A549 (cell line): ENCODE results near the gene TRAF3. TPM values are rescaled to one million over a fixed set of nuclear protein-coding genes. Genes with fewer than 3 reads are reported as not detected.
A peak's percentile ranks its signal among the peaks of the same experiment; 100 is the strongest.

Source experiments
- ATAC-seq, 2 experiments: fragments of 200-7000 bp in 1 of 2; fragments of >200 bp in 1 of 2; cut with Nextera tagmentation in 1 of 2; cut with Tn5 transposase in 1 of 2; 3 replicates each; pipeline versions ENCODE4 v1.8.0 to v1.9.1; 2018 to 2020; ENCODE audit warnings: mild to moderate bottlenecking in 1 of 2, moderate library complexity in 1 of 2
- CTCF ChIA-PET: fragments of 300-600 bp; sonication (Branson Sonifier 250); formaldehyde crosslinking; extraction: SDS; loops from one replicate; lab custom pipeline; 2021; ENCODE audit warnings: antibody characterized with exemption, inconsistent platforms; lab: Yijun Ruan, JAX
- POLR2A ChIA-PET: fragments of 350-600 bp; formaldehyde crosslinking; extraction: SDS; loops from one replicate; lab custom pipeline; 2021; ENCODE audit warnings: antibody characterized with exemption, inconsistent platforms; lab: Yijun Ruan, JAX
- DNase-seq, 2 experiments: peaks; one replicate each; pipeline versions ENCODE4 v3.0.0 to v3.0.0-alpha.2; 2011 to 2016; ENCODE audit warnings: low read depth in 1 of 2, low spot score in 1 of 2
- FAIRE-seq: peaks from 2 replicates; lab custom pipeline; 2011; peaks lifted over from hg19 to GRCh38; lab: Jason Lieb, UNC
- H3K27ac ChIP-seq, 2 experiments: fragments of >200 bp; sonication (Bioruptor Twin); formaldehyde crosslinking; 3 replicates each; pipeline ENCODE4 v1.5.1; 2016 to 2017
- H3K4me1 ChIP-seq: fragments of >200 bp; sonication (Bioruptor Twin); formaldehyde crosslinking; 3 replicates; pipeline ENCODE4 v1.6.1; 2016
- H3K4me2 ChIP-seq: fragments of >200 bp; sonication (Bioruptor Twin); formaldehyde crosslinking; 3 replicates; pipeline ENCODE4 v1.6.1; 2016
- H3K4me3 ChIP-seq: fragments of >200 bp; sonication (Bioruptor Twin); formaldehyde crosslinking; 3 replicates; pipeline ENCODE4 v1.5.1; 2016
- H3K9me3 ChIP-seq: fragments of >200 bp; sonication (Bioruptor Twin); formaldehyde crosslinking; 3 replicates; pipeline ENCODE4 v1.6.1; 2016
- ATOH8 ChIP-seq: fragments of 250-450 bp; sonication (Bioruptor Pico); IDR thresholded peaks from 2 replicates; pipeline ENCODE4 v1.5.0; 2020; ENCODE audit warnings: low read depth, mild to moderate bottlenecking, moderate library complexity
- CBX2 ChIP-seq: fragments of 200-600 bp; sonication (generic); IDR thresholded peaks from 2 replicates; pipeline ENCODE4 v1.6.1; 2016; ENCODE audit warnings: low read depth, mild to moderate bottlenecking, borderline replicate concordance
- CEBPB ChIP-seq, 2 experiments: fragments of >200 bp in 1 of 2; sonication (Bioruptor Twin) in 1 of 2; formaldehyde crosslinking in 1 of 2; IDR thresholded peaks; 2 replicates each; pipeline ENCODE4 v1.6.1; 2012 to 2016
- CHD2 ChIP-seq: fragments of 150-350 bp; IDR thresholded peaks from 2 replicates; pipeline ENCODE4 v1.6.1; 2014; ENCODE audit warnings: low read length; ENCODE audit not compliant: partially characterized antibody
- CHD4 ChIP-seq: fragments of 200-600 bp; sonication (generic); IDR thresholded peaks from 2 replicates; pipeline ENCODE4 v1.6.1; 2016; ENCODE audit warnings: antibody characterized with exemption, mild to moderate bottlenecking, borderline replicate concordance
- E2F6 ChIP-seq: IDR thresholded peaks from 2 replicates; pipeline ENCODE4 v1.6.1; 2012; ENCODE audit warnings: low read depth, borderline replicate concordance
- EHF ChIP-seq: fragments of 250-450 bp; sonication (Bioruptor Pico); IDR thresholded peaks from 2 replicates; pipeline ENCODE4 v1.5.0; 2020; ENCODE audit warnings: mild to moderate bottlenecking
- ESRRA ChIP-seq: fragments of 150-350 bp; IDR thresholded peaks from 2 replicates; pipeline ENCODE4 v1.6.1; 2014; ENCODE audit warnings: mild to moderate bottlenecking, low read length, borderline replicate concordance
- GATA3 ChIP-seq: IDR thresholded peaks from 2 replicates; pipeline ENCODE4 v1.6.1; 2012; ENCODE audit warnings: borderline replicate concordance
- HDAC2 ChIP-seq: fragments of 200-600 bp; sonication (generic); IDR thresholded peaks from 2 replicates; pipeline ENCODE4 v1.6.1; 2016
- HES2 ChIP-seq: fragments of >200 bp; sonication (Bioruptor Twin); formaldehyde crosslinking; IDR thresholded peaks from 2 replicates; pipeline ENCODE4 v1.6.1; 2016
- HMGXB4 ChIP-seq: fragments of 250-450 bp; sonication (Bioruptor Pico); IDR thresholded peaks from 2 replicates; pipeline ENCODE4 v1.5.0; 2021; ENCODE audit warnings: mild to moderate bottlenecking, moderate library complexity, borderline replicate concordance
- HOXA7 ChIP-seq: fragments of 250-450 bp; sonication (Bioruptor Pico); IDR thresholded peaks from 2 replicates; pipeline ENCODE4 v1.5.0; 2020; ENCODE audit warnings: mild to moderate bottlenecking, moderate library complexity
- HOXB5 ChIP-seq: fragments of 250-450 bp; sonication (Bioruptor Pico); IDR thresholded peaks from 2 replicates; pipeline ENCODE4 v1.5.0; 2020; ENCODE audit warnings: mild to moderate bottlenecking, moderate library complexity
- JUNB ChIP-seq: fragments of >200 bp; sonication (Bioruptor Twin); formaldehyde crosslinking; IDR thresholded peaks from 2 replicates; pipeline ENCODE4 v1.6.1; 2016
- KDM1A ChIP-seq: fragments of 200-600 bp; sonication (generic); IDR thresholded peaks from 2 replicates; pipeline ENCODE4 v1.6.1; 2016; ENCODE audit warnings: low read depth, mild to moderate bottlenecking
- MAFK ChIP-seq: fragments of 450-650 bp; IDR thresholded peaks from 2 replicates; pipeline ENCODE4 v1.6.1; 2014; ENCODE audit not compliant: partially characterized antibody
- NFE2L2 ChIP-seq: fragments of 150-350 bp; conservative IDR thresholded peaks from 2 replicates; pipeline ENCODE4 v1.6.1; 2014; ENCODE audit warnings: low read length
- NPAS2 ChIP-seq: fragments of 250-450 bp; sonication (Bioruptor Pico); IDR thresholded peaks from 2 replicates; pipeline ENCODE4 v1.8.0; 2022; ENCODE audit warnings: mild to moderate bottlenecking, moderate library complexity, borderline replicate concordance
- NR3C1 ChIP-seq: fragments of >200 bp; sonication (Bioruptor Twin); formaldehyde crosslinking; IDR thresholded peaks from 3 replicates; pipeline ENCODE4 v1.6.1; 2017
- POLR2AphosphoS2 ChIP-seq: conservative IDR thresholded peaks from 2 replicates; pipeline ENCODE4 v1.6.1; 2012; ENCODE audit warnings: low read length, improper control_type of control experiment, inconsistent platforms
- RCOR1 ChIP-seq: fragments of 150-350 bp; IDR thresholded peaks from 2 replicates; pipeline ENCODE4 v1.6.1; 2014; ENCODE audit warnings: antibody characterized with exemption, low read length, low read depth
- SMC3 ChIP-seq: fragments of >200 bp; sonication (Bioruptor Twin); formaldehyde crosslinking; IDR thresholded peaks from 3 replicates; pipeline ENCODE4 v1.6.1; 2018; ENCODE audit warnings: inconsistent platforms
- TFCP2L1 ChIP-seq: fragments of 250-450 bp; sonication (Bioruptor Pico); IDR thresholded peaks from 2 replicates; pipeline ENCODE4 v1.5.0; 2021; ENCODE audit warnings: mild to moderate bottlenecking
- ZFP36 ChIP-seq: fragments of 450-650 bp; IDR thresholded peaks from 2 replicates; pipeline ENCODE4 v1.6.1; 2014; ENCODE audit warnings: borderline replicate concordance; ENCODE audit not compliant: partially characterized antibody
- ZSCAN20 ChIP-seq: fragments of 250-450 bp; sonication (Bioruptor Pico); IDR thresholded peaks from 2 replicates; pipeline ENCODE4 v1.8.0; 2022; ENCODE audit warnings: mild to moderate bottlenecking, moderate library complexity
- WGBS: methylation state at CpG from one replicate; pipeline ENCODE4 v1.1.6; 2017; ENCODE audit errors: missing lambda C conversion rate; 5-methylcytosine and 5-hydroxymethylcytosine counted together
- polyA plus RNA-seq, 4 experiments: library from polyadenylated mRNA; depleted of rRNA in 3 of 4; stranded (reverse); fragments of >200 nt; fragmentation: RNase III in 1 of 4; extraction: RNeasy Plus Mini Kit Qiagen cat#74134 plus additional on column Dnase treatment in 1 of 4; gene quantifications; 2 replicates in 3 of 4; 3 replicates in 1 of 4; pipeline ENCODE4 v1.2.3, GENCODE V29; 2011 to 2017
- TF ChIP-seq, protein P1 (sequence below): fragments of >200 bp; sonication (Bioruptor Twin); formaldehyde crosslinking; IDR thresholded peaks from 3 replicates; pipeline ENCODE4 v1.6.1; 2016

Gene TRAF3
- polyA plus RNA-seq, 2 of the 4 experiments (the other 2 are of a cell fraction) = 20.2 to 25.5 TPM

- CTCF ChIA-PET = interaction anchor here (0.6 kb wide), 1 partner anchor 366 kb away, joined by 3 read pairs; no protein-coding TSS in a partner anchor
- Histone ChIP-seq H3K4me2 (no peak overlapping the region), H3K4me3 (no peak overlapping the region), H3K9me3 (no peaks in the 10 kb centered on the region), H3K27ac (no peak overlapping the region), H3K4me1 (peaks cover 14% of the 10 kb centered on the region; the same call in 2 of the 3 replicates)
- POLR2A ChIA-PET = no interaction called here
- FAIRE-seq (no peak), DNase-seq (no peak), ATAC-seq (peak in 1 of 2 experiments; percentile 21; a peak in 1 of 6 replicates)
- 96% methylated on average over 14 of the region's 15 CpGs for WGBS
- TF ChIP-seq HMGXB4 (CRISPR knock-in tag) (no peak), CHD4 (no peak), NFE2L2 (no peak), JUNB (no peak), ATOH8 (CRISPR knock-in tag) (no peak), HES2 (no peak), GATA3 (no peak), CBX2 (no peak), CEBPB (IDR thresholded peaks at IDR 0.05) (no peak), NR3C1 (no peak), CHD2 (no peak), SMC3 (no peak), RCOR1 (no peak), POLR2AphosphoS2 (no peak)
- TF ChIP-seq, protein P1, sequence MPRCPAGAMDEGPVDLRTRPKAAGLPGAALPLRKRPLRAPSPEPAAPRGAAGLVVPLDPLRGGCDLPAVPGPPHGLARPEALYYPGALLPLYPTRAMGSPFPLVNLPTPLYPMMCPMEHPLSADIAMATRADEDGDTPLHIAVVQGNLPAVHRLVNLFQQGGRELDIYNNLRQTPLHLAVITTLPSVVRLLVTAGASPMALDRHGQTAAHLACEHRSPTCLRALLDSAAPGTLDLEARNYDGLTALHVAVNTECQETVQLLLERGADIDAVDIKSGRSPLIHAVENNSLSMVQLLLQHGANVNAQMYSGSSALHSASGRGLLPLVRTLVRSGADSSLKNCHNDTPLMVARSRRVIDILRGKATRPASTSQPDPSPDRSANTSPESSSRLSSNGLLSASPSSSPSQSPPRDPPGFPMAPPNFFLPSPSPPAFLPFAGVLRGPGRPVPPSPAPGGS = no peak
These were observed 42.6 kb downstream of the TRAF3 start for GRCh38 chr14:102819747-102820330.

DNA sequence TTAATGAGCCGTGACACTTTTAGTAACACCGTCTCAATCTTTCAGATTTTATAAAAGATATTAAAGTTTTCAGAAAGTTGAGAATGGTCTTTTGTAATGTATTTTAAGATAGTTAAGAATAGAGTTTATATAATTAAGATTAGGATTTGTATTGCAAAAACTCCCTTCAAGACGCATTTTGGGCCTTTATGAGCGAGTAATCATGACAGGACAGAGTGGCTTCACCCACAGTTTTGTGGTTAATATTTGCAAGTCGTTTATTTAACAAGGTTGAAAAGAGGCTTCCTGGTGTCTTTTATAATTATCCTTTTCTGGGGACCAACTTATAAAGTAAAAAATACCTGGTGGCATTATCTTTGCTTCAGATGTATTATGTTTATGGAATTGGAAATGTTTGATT, 44.0 kb downstream of the TRAF3 start:
- TF ChIP-seq E2F6 (no peak), HOXB5 (CRISPR knock-in tag) (no peak), ZSCAN20 (CRISPR knock-in tag) (no peak), HDAC2 (no peak), MAFK (no peak), ESRRA (no peak), CHD2 (no peak), TFCP2L1 (CRISPR knock-in tag) (no peak), HOXA7 (CRISPR knock-in tag) (no peak), NPAS2 (CRISPR knock-in tag) (no peak), EHF (CRISPR knock-in tag) (no peak), NFE2L2 (no peak), KDM1A (no peak), ZFP36 (no peak)
- Histone ChIP-seq H3K4me3 (no peak overlapping the region), H3K4me1 (peaks cover 17% of the 10 kb centered on the region; the same call in 2 of the 3 replicates), H3K9me3 (no peaks in the 10 kb centered on the region), H3K4me2 (no peak overlapping the region), H3K27ac (no peak overlapping the region)
- no peak for FAIRE-seq
- DNase-seq = no peak
- CTCF ChIA-PET = no interaction called here
- 77% methylated on average over 5 of the region's 5 CpGs for WGBS
- POLR2A ChIA-PET = no interaction called here
- ATAC-seq = no peak
